Endothelial cell (in vitro differentiated cells): Measurements from ENCODE around the gene NKAP. TPM values are rescaled to one million over a fixed set of nuclear protein-coding genes. Genes with fewer than 3 reads are reported as not detected.
"Not testable (repeated sequence)": the region's sequence is repeated elsewhere in the genome, so short reads cannot be mapped to it uniquely, and the experiment has no call there.

Experiments
- DNase-seq: peaks from one replicate; pipeline ENCODE4 v3.0.0; 2021; ENCODE audit warnings: low spot score
- H3K27ac Mint-ChIP-seq: one replicate; pipeline ENCODE4 v1.8.0; 2021; ENCODE audit warnings: mixed read lengths, inconsistent platforms; ENCODE audit not compliant: unreplicated experiment
- H3K27me3 Mint-ChIP-seq: one replicate; pipeline ENCODE4 v1.8.0; 2021; ENCODE audit warnings: mild to moderate bottlenecking, moderate library complexity, mixed read lengths, inconsistent platforms; ENCODE audit not compliant: unreplicated experiment
- H3K36me3 Mint-ChIP-seq: one replicate; pipeline ENCODE4 v1.8.0; 2021; ENCODE audit warnings: mild to moderate bottlenecking, low read depth, mixed read lengths, inconsistent platforms; ENCODE audit not compliant: unreplicated experiment
- H3K4me1 Mint-ChIP-seq: one replicate; pipeline ENCODE4 v1.8.0; 2021; ENCODE audit warnings: mild to moderate bottlenecking, mixed read lengths, inconsistent platforms; ENCODE audit not compliant: unreplicated experiment
- H3K4me3 Mint-ChIP-seq: one replicate; pipeline ENCODE4 v1.8.0; 2021; ENCODE audit warnings: mild to moderate bottlenecking, mixed read lengths, inconsistent platforms; ENCODE audit not compliant: unreplicated experiment
- H3K9me3 Mint-ChIP-seq: one replicate; pipeline ENCODE4 v1.8.0; 2021; ENCODE audit warnings: mixed read lengths, inconsistent platforms; ENCODE audit not compliant: unreplicated experiment
- CTCF ChIP-seq: fragments of 200-600 bp; sonication (generic); IDR thresholded peaks from one replicate; pipeline ENCODE4 v1.5.0; 2021; ENCODE audit warnings: antibody characterized with exemption; ENCODE audit not compliant: unreplicated experiment
- total RNA-seq: library from RNA; stranded (reverse); fragmentation: NEBNext Ultra II Directional; extraction: Animal tissue kit (Norgen Biotek cat#: 25700); gene quantifications from one replicate; pipeline ENCODE4 v1.2.1, GENCODE V29; 2021; ENCODE audit not compliant: unreplicated experiment

Gene NKAP
- total RNA-seq, 1 donor from 2014 or later, result 7.5 TPM

GRCh38 chrX:119971184-119971583 lies 27.6 kb upstream of the NKAP start:
- H3K27ac Mint-ChIP-seq, result no peak overlapping the region
- no peaks in the 10 kb centered on the region for H3K27me3 Mint-ChIP-seq
- no peaks in the 10 kb centered on the region for H3K36me3 Mint-ChIP-seq
- TF ChIP-seq CTCF, result no peak
- H3K4me3 Mint-ChIP-seq, result no peak overlapping the region
- no peak for DNase-seq
- no peaks in the 10 kb centered on the region for H3K4me1 Mint-ChIP-seq
- H3K9me3 Mint-ChIP-seq, result no peaks in the 10 kb centered on the region

GRCh38 chrX:119970574-119970973 lies 27.0 kb upstream of the NKAP start:
- Mint-ChIP-seq H3K27me3 (no peaks in the 10 kb centered on the region), H3K4me3 (no peak overlapping the region), H3K9me3 (no peaks in the 10 kb centered on the region), H3K27ac (no peak overlapping the region), H3K4me1 (no peaks in the 10 kb centered on the region), H3K36me3 (no peaks in the 10 kb centered on the region)
- TF ChIP-seq CTCF, result no peak
- DNase-seq, result no peak

- H3K36me3 Mint-ChIP-seq, H3K27me3 Mint-ChIP-seq, H3K27ac Mint-ChIP-seq, DNase-seq, H3K4me3 Mint-ChIP-seq, H3K9me3 Mint-ChIP-seq, H3K4me1 Mint-ChIP-seq: not testable (repeated sequence)
Observed at GRCh38 chrX:119966837-119967236, 23.3 kb upstream of the NKAP start.

- Mint-ChIP-seq H3K9me3 (no peaks in the 10 kb centered on the region), H3K4me3 (no peak overlapping the region), H3K4me1 (no peaks in the 10 kb centered on the region), H3K36me3 (no peaks in the 10 kb centered on the region), H3K27me3 (no peaks in the 10 kb centered on the region), H3K27ac (no peak overlapping the region)
- no peak for TF ChIP-seq CTCF
- DNase-seq, result no peak
Observed at GRCh38 chrX:119960625-119961024, 17.1 kb upstream of the NKAP start.

GRCh38 chrX:119955807-119956570 lies 12.4 kb upstream of the NKAP start:
- H3K27me3 Mint-ChIP-seq, H3K27ac Mint-ChIP-seq, H3K4me3 Mint-ChIP-seq, H3K4me1 Mint-ChIP-seq, H3K36me3 Mint-ChIP-seq, H3K9me3 Mint-ChIP-seq, DNase-seq: not testable (repeated sequence)

GRCh38 chrX:119954374-119954773 lies 10.8 kb upstream of the NKAP start:
- Mint-ChIP-seq H3K4me1 (no peaks in the 10 kb centered on the region), H3K9me3 (no peaks in the 10 kb centered on the region)
- TF ChIP-seq CTCF, result no peak

More at GRCh38 chrX:119954374-119954773, 10.8 kb upstream of the NKAP start:
- DNase-seq, result no peak
- Mint-ChIP-seq H3K4me3 (no peak overlapping the region), H3K27me3 (peaks cover 1% of the 10 kb centered on the region), H3K27ac (no peak overlapping the region), H3K36me3 (no peaks in the 10 kb centered on the region)
